Thymus (tissue), 11 donors: ENCODE measurements around the gene C17orf67. TPM values are rescaled to one million over a fixed set of nuclear protein-coding genes. Genes with fewer than 3 reads are reported as not detected.

Experiments
- DNase-seq, 9 donors: peaks; one replicate each; pipeline ENCODE4 v3.0.0-alpha.2; 2013; ENCODE audit warnings: low spot score in 9 of 9, low read depth in 6 of 9, missing footprints in 1 of 9
- H3K27ac ChIP-seq, 2 donors: one replicate each; pipeline ENCODE4 v1.5.1; 2013; ENCODE audit warnings: control low read depth in 1 of 2, low read depth in 1 of 2, low read length in 1 of 2, mild to moderate bottlenecking in 1 of 2, moderate library complexity in 1 of 2
- H3K27me3 ChIP-seq, 2 donors: one replicate each; pipeline ENCODE4 v1.5.1; 2013; ENCODE audit warnings: low read length in 1 of 2; ENCODE audit not compliant: control insufficient read depth in 2 of 2, insufficient read depth in 1 of 2
- H3K36me3 ChIP-seq, 2 donors: one replicate each; pipeline ENCODE4 v1.5.1; 2013; ENCODE audit warnings: low read length in 1 of 2, mild to moderate bottlenecking in 1 of 2, moderate library complexity in 1 of 2; ENCODE audit not compliant: control insufficient read depth in 2 of 2, insufficient read depth in 2 of 2
- H3K4me1 ChIP-seq, 2 donors: one replicate each; pipeline ENCODE4 v1.5.1; 2013; ENCODE audit warnings: low read length in 2 of 2; ENCODE audit not compliant: control insufficient read depth in 2 of 2, insufficient read depth in 2 of 2
- H3K4me3 ChIP-seq, 2 donors: one replicate each; pipeline ENCODE4 v1.5.1; 2013; ENCODE audit warnings: low read length in 2 of 2, control low read depth in 1 of 2, mild to moderate bottlenecking in 1 of 2
- H3K9me3 ChIP-seq, 2 donors: one replicate each; pipeline ENCODE4 v1.5.1; 2013; ENCODE audit warnings: low read length in 1 of 2, mild to moderate bottlenecking in 1 of 2; ENCODE audit not compliant: control insufficient read depth in 2 of 2, insufficient read depth in 1 of 2
- WGBS: extraction: QIAGEN DNeasy Blood & Tissue Kit; methylation state at CpG from one replicate; pipeline ENCODE4 v1.1.7; 2013; 5-methylcytosine and 5-hydroxymethylcytosine counted together
- polyA plus RNA-seq: library from polyadenylated mRNA; stranded (reverse); fragments of 200-250 nt; gene quantifications from one replicate; pipeline ENCODE4 v1.2.3, GENCODE V29; 2013
- total RNA-seq: library from RNA; stranded (reverse); fragments of 120-200 nt; gene quantifications from one replicate; pipeline ENCODE4 v1.2.4, GENCODE V29; 2013
- donor health status: healthy.

C17orf67 gene
- total and polyA plus RNA-seq, 2 donors = 8.0 to 14.0 TPM

GRCh38 chr17:56804454-56804853 is 29.3 kb downstream of the C17orf67 start:
- Histone ChIP-seq H3K4me1 (peaks cover 23 to 32% of the 10 kb centered on the region in 2 donors), H3K27me3 (no peaks in the 10 kb centered on the region), H3K9me3 (no peaks in the 10 kb centered on the region), H3K36me3 (peaks cover 0 to 9% of the 10 kb centered on the region in 2 donors), H3K4me3 (no peak overlapping the region), H3K27ac (no peak overlapping the region)
- DNase-seq = no peak
- 98% methylated on average over 3 of the region's 3 CpGs for WGBS

- Histone ChIP-seq H3K9me3 (no peaks in the 10 kb centered on the region), H3K4me3 (no peak overlapping the region), H3K36me3 (peaks cover 0 to 9% of the 10 kb centered on the region in 2 donors), H3K27ac (no peak overlapping the region), H3K27me3 (no peaks in the 10 kb centered on the region), H3K4me1 (peaks cover 14 to 28% of the 10 kb centered on the region in 2 donors)
- DNase-seq = no peak
- 97% methylated on average over 1 of the region's 1 CpG for WGBS
These were observed 30.6 kb downstream of the C17orf67 start for GRCh38 chr17:56803071-56803470.

- no peak overlapping the region for H3K27ac ChIP-seq
- no peak overlapping the region for H3K4me3 ChIP-seq
- peaks cover 0 to 3% of the 10 kb centered on the region in 2 donors for H3K36me3 ChIP-seq
- H3K27me3 ChIP-seq = no peaks in the 10 kb centered on the region
- no peak for DNase-seq
- H3K9me3 ChIP-seq = no peaks in the 10 kb centered on the region
- 97% methylated on average over 4 of the region's 4 CpGs for WGBS
- H3K4me1 ChIP-seq = peaks cover 2 to 23% of the 10 kb centered on the region in 2 donors
These were observed 32.1 kb downstream of the C17orf67 start for GRCh38 chr17:56801459-56802178.

GRCh38 chr17:56798916-56799315 is 34.8 kb downstream of the C17orf67 start:
- no peak overlapping the region for H3K4me3 ChIP-seq
- H3K9me3 ChIP-seq = no peaks in the 10 kb centered on the region
- no peak overlapping the region for H3K27ac ChIP-seq
- DNase-seq = no peak
- H3K27me3 ChIP-seq = no peaks in the 10 kb centered on the region
- peaks cover 4 to 20% of the 10 kb centered on the region in 2 donors for H3K4me1 ChIP-seq
- 88% methylated on average over 4 of the region's 4 CpGs for WGBS
- peaks cover 0 to 12% of the 10 kb centered on the region in 2 donors for H3K36me3 ChIP-seq

GRCh38 chr17:56796536-56796935 is 37.2 kb downstream of the C17orf67 start:
- Histone ChIP-seq H3K4me1 (peaks cover 4 to 20% of the 10 kb centered on the region in 2 donors), H3K27ac (no peak overlapping the region), H3K4me3 (no peak overlapping the region), H3K27me3 (no peaks in the 10 kb centered on the region), H3K36me3 (peaks cover 0 to 18% of the 10 kb centered on the region in 2 donors), H3K9me3 (no peaks in the 10 kb centered on the region)
- 94% methylated on average over 8 of the region's 8 CpGs for WGBS
- no peak for DNase-seq

GRCh38 chr17:56795221-56795865 is 38.4 kb downstream of the C17orf67 start:
- no peak for DNase-seq
- Histone ChIP-seq H3K9me3 (peaks cover 0 to 2% of the 10 kb centered on the region in 2 donors), H3K27me3 (no peaks in the 10 kb centered on the region), H3K36me3 (peaks cover 3 to 24% of the 10 kb centered on the region in 2 donors), H3K4me3 (no peak overlapping the region), H3K4me1 (peaks cover 4 to 20% of the 10 kb centered on the region in 2 donors), H3K27ac (no peak overlapping the region)
- WGBS = 88% methylated on average over 5 of the region's 5 CpGs

- Histone ChIP-seq H3K4me1 (peaks cover 4 to 22% of the 10 kb centered on the region in 2 donors), H3K9me3 (peaks cover 0 to 2% of the 10 kb centered on the region in 2 donors), H3K27me3 (no peaks in the 10 kb centered on the region), H3K36me3 (peaks cover 3 to 24% of the 10 kb centered on the region in 2 donors), H3K4me3 (no peak overlapping the region), H3K27ac (no peak overlapping the region)
- no peak for DNase-seq
- 61% methylated on average over 3 of the region's 3 CpGs for WGBS
These were observed 39.8 kb downstream of the C17orf67 start for GRCh38 chr17:56793957-56794356.

- peaks cover 4 to 18% of the 10 kb centered on the region in 2 donors for H3K4me1 ChIP-seq
- H3K27ac ChIP-seq = no peak overlapping the region
- no peaks in the 10 kb centered on the region for H3K27me3 ChIP-seq
- no peak for DNase-seq
- H3K36me3 ChIP-seq = peaks cover 6 to 24% of the 10 kb centered on the region in 2 donors
- peaks cover 0 to 2% of the 10 kb centered on the region in 2 donors for H3K9me3 ChIP-seq
- H3K4me3 ChIP-seq = no peak overlapping the region
These were observed 40.2 kb downstream of the C17orf67 start for GRCh38 chr17:56793531-56793930.

GRCh38 chr17:56792267-56792666 is 41.5 kb downstream of the C17orf67 start:
- Histone ChIP-seq H3K27me3 (no peaks in the 10 kb centered on the region), H3K4me3 (no peak overlapping the region), H3K36me3 (peaks cover 6 to 24% of the 10 kb centered on the region in 2 donors), H3K27ac (no peak overlapping the region), H3K4me1 (peaks cover 4 to 5% of the 10 kb centered on the region in 2 donors), H3K9me3 (peaks cover 0 to 2% of the 10 kb centered on the region in 2 donors)
- no peak for DNase-seq
- WGBS = 100% methylated on average over 1 of the region's 1 CpG
